Measurements from ENCODE around the gene GXYLT2. TPM values are rescaled to one million over a fixed set of nuclear protein-coding genes. Genes with fewer than 3 reads are reported as not detected.

Gene GXYLT2
- total and polyA plus RNA-seq, 2 donors (not counting 1 experiment from before 2014, with no cell fraction given), result not detected

DNA sequence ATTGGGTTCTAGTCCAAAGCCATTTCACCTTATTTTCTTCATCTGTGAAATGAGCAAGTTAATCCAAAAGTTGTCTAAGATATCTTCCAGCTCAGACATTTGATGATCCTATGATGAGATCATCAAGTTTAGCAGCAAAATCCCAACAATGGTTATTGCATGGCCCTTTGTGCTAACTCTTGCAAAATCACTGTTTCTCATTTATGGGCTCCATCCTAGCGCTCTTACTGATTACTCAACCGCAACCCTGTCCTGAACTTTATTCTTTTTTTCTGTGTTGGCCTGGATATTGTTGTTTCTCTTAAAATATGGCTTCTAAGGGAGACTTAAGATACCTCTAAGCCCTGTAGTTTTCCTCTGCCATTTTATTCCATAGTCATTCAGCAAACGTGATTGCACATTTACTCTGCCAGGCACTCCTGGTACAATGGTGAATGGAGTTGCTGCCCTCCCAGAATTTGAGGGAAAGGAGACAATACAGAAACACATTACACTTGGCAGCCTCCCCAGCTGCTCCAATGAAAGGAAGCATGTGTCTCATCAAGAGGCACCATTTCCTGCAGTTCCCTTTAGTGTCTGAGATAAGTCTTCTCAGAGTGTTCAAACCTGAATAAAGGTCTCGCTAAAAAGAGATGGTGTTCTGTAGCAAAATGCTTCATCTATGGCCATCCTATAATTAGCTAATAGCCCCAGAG, 4.4 kb downstream of the GXYLT2 start:
- Histone ChIP-seq H4K20me1 (ENCODE audit: control insufficient read depth, insufficient read depth, low read length, poor library complexity, severe bottlenecking) (no peaks in the 10 kb centered on the region), H3K4me3 (ENCODE audit: control extremely low read depth in 1 of 5, extremely low read depth in 1 of 5, insufficient read depth in 1 of 5, low read depth in 2 of 5, low read length in 4 of 5) (no peak overlapping the region), H3K36me3 (replicated peaks in 1 of 2; ENCODE audit: control extremely low read depth in 1 of 2, control insufficient read depth in 1 of 2, extremely low read depth in 1 of 2, insufficient read depth in 2 of 2, low read length in 1 of 2) (no peaks in the 10 kb centered on the region), H2AFZ (ENCODE audit: insufficient read depth, low read depth, low read length, poor library complexity, severe bottlenecking) (no peak overlapping the region), H3K4me1 (ENCODE audit: control insufficient read depth in 2 of 2, insufficient read depth in 2 of 2, low read length in 2 of 2) (peaks cover 9 to 10% of the 10 kb centered on the region in 2 donors), H3K79me2 (ENCODE audit: control insufficient read depth, insufficient read depth, low read length) (no peaks in the 10 kb centered on the region), H3K4me2 (replicated peaks; ENCODE audit: low read depth, low read length, poor library complexity, severe bottlenecking) (no peak overlapping the region), H3K27me3 (replicated peaks in 1 of 4; ENCODE audit: control extremely low read depth in 1 of 4, control insufficient read depth in 3 of 4, insufficient read depth in 4 of 4, low read length in 3 of 4) (peaks cover 0 to 41% (median 19%) of the 10 kb centered on the region in 4 experiments), H3K27ac (ENCODE audit: low read length in 2 of 2) (no peak overlapping the region), H3K9ac (ENCODE audit: low read length) (no peak overlapping the region), H3K9me3 (ENCODE audit: control extremely low read depth in 1 of 3, control insufficient read depth in 2 of 3, insufficient read depth in 1 of 3, low read length in 2 of 3) (peaks cover 0 to 2% (median 0%) of the 10 kb centered on the region in 3 donors)
- intact Hi-C loops (cut with micrococcal nuclease), result no loop called here
- Mint-ChIP-seq H3K9me3 (ENCODE audit: insufficient read depth) (no peaks in the 10 kb centered on the region), H3K27me3 (peaks cover 64% of the 10 kb centered on the region), H3K4me1 (peaks cover 5% of the 10 kb centered on the region), H3K4me3 (no peak overlapping the region), H3K27ac (no peak overlapping the region)
- ChIA-PET CTCF (interaction anchor here (0.5 kb wide), 1 partner anchor 1265 kb away, joined by 3 read pairs; no protein-coding TSS in a partner anchor), POLR2A (no interaction called here)
- DNase-seq, result no peak
- WGBS (ENCODE audit: insufficient coverage), result no CpG with 5 or more reads among the region's 4 CpGs
- TF ChIP-seq, protein P1, sequence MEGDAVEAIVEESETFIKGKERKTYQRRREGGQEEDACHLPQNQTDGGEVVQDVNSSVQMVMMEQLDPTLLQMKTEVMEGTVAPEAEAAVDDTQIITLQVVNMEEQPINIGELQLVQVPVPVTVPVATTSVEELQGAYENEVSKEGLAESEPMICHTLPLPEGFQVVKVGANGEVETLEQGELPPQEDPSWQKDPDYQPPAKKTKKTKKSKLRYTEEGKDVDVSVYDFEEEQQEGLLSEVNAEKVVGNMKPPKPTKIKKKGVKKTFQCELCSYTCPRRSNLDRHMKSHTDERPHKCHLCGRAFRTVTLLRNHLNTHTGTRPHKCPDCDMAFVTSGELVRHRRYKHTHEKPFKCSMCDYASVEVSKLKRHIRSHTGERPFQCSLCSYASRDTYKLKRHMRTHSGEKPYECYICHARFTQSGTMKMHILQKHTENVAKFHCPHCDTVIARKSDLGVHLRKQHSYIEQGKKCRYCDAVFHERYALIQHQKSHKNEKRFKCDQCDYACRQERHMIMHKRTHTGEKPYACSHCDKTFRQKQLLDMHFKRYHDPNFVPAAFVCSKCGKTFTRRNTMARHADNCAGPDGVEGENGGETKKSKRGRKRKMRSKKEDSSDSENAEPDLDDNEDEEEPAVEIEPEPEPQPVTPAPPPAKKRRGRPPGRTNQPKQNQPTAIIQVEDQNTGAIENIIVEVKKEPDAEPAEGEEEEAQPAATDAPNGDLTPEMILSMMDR (IDR thresholded peaks at IDR 0.05), result no peak
- no peak for ATAC-seq (ENCODE audit: low read depth)

GRCh38 chr3:72892870-72893269, 5.0 kb downstream of the GXYLT2 start:
- Mint-ChIP-seq H3K27me3 (peaks cover 59% of the 10 kb centered on the region), H3K9me3 (ENCODE audit: insufficient read depth) (no peaks in the 10 kb centered on the region), H3K4me1 (no peaks in the 10 kb centered on the region), H3K4me3 (no peak overlapping the region), H3K27ac (no peak overlapping the region)
- H3K36me3 ChIP-seq (replicated peaks in 1 of 2; ENCODE audit: control extremely low read depth in 1 of 2, control insufficient read depth in 1 of 2, extremely low read depth in 1 of 2, insufficient read depth in 2 of 2, low read length in 1 of 2), result no peaks in the 10 kb centered on the region
- H4K20me1 ChIP-seq (ENCODE audit: control insufficient read depth, insufficient read depth, low read length, poor library complexity, severe bottlenecking), result no peaks in the 10 kb centered on the region
- no peak overlapping the region for H3K4me3 ChIP-seq (ENCODE audit: control extremely low read depth in 1 of 5, extremely low read depth in 1 of 5, insufficient read depth in 1 of 5, low read depth in 2 of 5, low read length in 4 of 5)
- H3K4me1 ChIP-seq (ENCODE audit: control insufficient read depth in 2 of 2, insufficient read depth in 2 of 2, low read length in 2 of 2), result peaks cover 3 to 4% of the 10 kb centered on the region in 2 donors
- no peak overlapping the region for H3K9ac ChIP-seq (ENCODE audit: low read length)
- ChIA-PET POLR2A (no interaction called here), CTCF (interaction anchor here (0.5 kb wide), 1 partner anchor 1265 kb away, joined by 3 read pairs; no protein-coding TSS in a partner anchor)
- no peaks in the 10 kb centered on the region for H3K79me2 ChIP-seq (ENCODE audit: control insufficient read depth, insufficient read depth, low read length)
- peaks cover 0 to 2% (median 0%) of the 10 kb centered on the region in 3 donors for H3K9me3 ChIP-seq (ENCODE audit: control extremely low read depth in 1 of 3, control insufficient read depth in 2 of 3, insufficient read depth in 1 of 3, low read length in 2 of 3)
- 77% methylated on average over 4 of the region's 4 CpGs for WGBS (ENCODE audit: insufficient coverage)
- no peak overlapping the region for H3K27ac ChIP-seq (ENCODE audit: low read length in 2 of 2)
- no peak for ATAC-seq (ENCODE audit: low read depth)
- no peak for TF ChIP-seq EZH2 (IDR thresholded peaks at IDR 0.05; ENCODE audit: borderline replicate concordance, insufficient read depth, low read depth, low read length, poor library complexity, severe bottlenecking)
- TF ChIP-seq, protein P1 (IDR thresholded peaks at IDR 0.05), result no peak
- H3K27me3 ChIP-seq (replicated peaks in 1 of 4; ENCODE audit: control extremely low read depth in 1 of 4, control insufficient read depth in 3 of 4, insufficient read depth in 4 of 4, low read length in 3 of 4), result peaks cover 0 to 35% (median 14%) of the 10 kb centered on the region in 4 experiments
- intact Hi-C loops (cut with micrococcal nuclease), result no loop called here
- H3K4me2 ChIP-seq (replicated peaks; ENCODE audit: low read depth, low read length, poor library complexity, severe bottlenecking), result no peak overlapping the region
- H2AFZ ChIP-seq (ENCODE audit: insufficient read depth, low read depth, low read length, poor library complexity, severe bottlenecking), result no peak overlapping the region
- no peak for DNase-seq

Data from B cell (primary cell).